ES-I3 (cell line): ENCODE measurements around the gene MORF4L2.
A peak's percentile ranks its signal among the peaks of the same experiment; 100 is the strongest.

Source experiments
- H3K36me3 ChIP-seq: 2 replicates; pipeline ENCODE4 v1.6.1; 2013; ENCODE audit warnings: mild to moderate bottlenecking, low read length, control low read depth, moderate library complexity; ENCODE audit not compliant: insufficient read depth
- H3K4me1 ChIP-seq: 2 replicates; pipeline ENCODE4 v1.6.1; 2013; ENCODE audit warnings: mild to moderate bottlenecking, control low read depth, low read length; ENCODE audit not compliant: insufficient read depth
- H3K9ac ChIP-seq: 2 replicates; pipeline ENCODE4 v1.6.1; 2013; ENCODE audit warnings: low read depth, mild to moderate bottlenecking, low read length, moderate library complexity
- H3K9me3 ChIP-seq: 2 replicates; pipeline ENCODE4 v1.6.1; 2013; ENCODE audit warnings: mild to moderate bottlenecking, low read length, moderate library complexity; ENCODE audit not compliant: control insufficient read depth, insufficient read depth

MORF4L2 gene

GRCh38 chrX:103629318-103630170 lies 57.0 kb downstream of the MORF4L2 start:
- Histone ChIP-seq H3K4me1 (peaks cover 10% of the 10 kb centered on the region), H3K36me3 (no peaks in the 10 kb centered on the region), H3K9me3 (no peaks in the 10 kb centered on the region), H3K9ac (peak overlapping the region; percentile 95)

GRCh38 chrX:103628386-103629317 lies 57.8 kb downstream of the MORF4L2 start, which contains the start of gene TCEAL1:
TSS of gene TCEAL1 (plus strand) at chrX:103628975. CDS start at chrX:103629917, 942 bp downstream.
- H3K9ac ChIP-seq, result peak within 1 kb of the TSS; percentile 95
- H3K9me3 ChIP-seq, result no peaks in the 10 kb centered on the region
- H3K4me1 ChIP-seq, result peaks cover 18% of the 10 kb centered on the region

GRCh38 chrX:103626855-103627254 lies 59.6 kb downstream of the MORF4L2 start:
- H3K36me3 ChIP-seq, result no peaks in the 10 kb centered on the region
- H3K9me3 ChIP-seq, result no peaks in the 10 kb centered on the region
- H3K4me1 ChIP-seq, result peaks cover 18% of the 10 kb centered on the region
- no peak overlapping the region for H3K9ac ChIP-seq

More at GRCh38 chrX:103628386-103629317, 57.8 kb downstream of the MORF4L2 start, which contains the start of gene TCEAL1:
- H3K36me3 ChIP-seq, result no peaks in the 10 kb centered on the region
